NCI-H146 treated with DMSO at 0.1 percent for 48 hours (cell line): ENCODE results near the gene ADGRB3.
"Not testable (repeated sequence)": the region's sequence is repeated elsewhere in the genome, so short reads cannot be mapped to it uniquely, and the experiment has no call there.

ENCODE experiments used
- DNase-seq: peaks from one replicate; lab custom pipeline; 2025; ENCODE audit not compliant: unreplicated experiment; lab: John Stamatoyannopoulos, UW

Gene ADGRB3

GRCh38 chr6:68737061-68737460 lies 102.0 kb downstream of the ADGRB3 start:
- DNase-seq: no peak

- no peak for DNase-seq
Measured at GRCh38 chr6:68738039-68738438, 103.0 kb downstream of the ADGRB3 start.

GRCh38 chr6:68740828-68741500 lies 105.9 kb downstream of the ADGRB3 start:
- DNase-seq: no peak

DNA sequence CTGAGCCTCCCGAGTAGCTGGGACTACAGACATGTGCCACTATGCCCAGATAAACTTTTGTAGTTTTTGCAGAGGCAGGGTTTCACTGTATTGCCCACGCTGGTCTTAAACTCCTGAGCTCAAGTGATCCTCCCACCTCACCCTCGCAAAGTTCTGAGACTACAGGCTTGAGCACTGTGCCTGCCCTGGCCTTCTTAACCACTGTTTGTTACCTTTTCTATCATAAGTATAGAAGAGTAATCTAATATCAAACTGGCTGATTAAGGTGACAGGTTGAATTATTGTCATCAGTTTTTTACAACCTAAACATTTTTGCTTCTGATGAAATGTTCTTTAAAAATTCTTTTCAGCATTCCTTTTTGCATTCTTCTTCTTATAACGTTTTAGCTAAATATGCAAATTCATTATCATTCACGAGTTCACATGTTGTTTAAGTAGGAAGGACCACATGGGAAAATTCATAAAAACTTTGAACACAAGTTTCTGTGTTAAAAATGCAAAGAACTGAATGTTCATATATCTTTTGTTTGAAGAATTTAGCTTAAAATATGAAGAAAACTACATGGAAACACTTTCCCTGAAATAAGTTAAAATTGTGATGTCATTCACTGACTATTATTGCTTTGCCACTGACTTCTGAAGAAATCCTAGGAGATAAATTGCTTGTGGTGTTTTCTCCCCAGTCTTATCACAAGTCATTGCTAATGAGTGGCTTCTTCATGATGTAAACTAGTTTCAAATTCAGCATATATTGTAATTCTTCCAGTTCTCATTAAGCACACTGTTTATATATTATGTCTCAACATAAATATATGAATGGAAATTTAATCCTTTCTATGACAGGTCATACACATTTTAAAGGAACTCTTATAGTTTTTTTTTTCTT lies 106.7 kb downstream of the ADGRB3 start:
- DNase-seq: no peak

DNA sequence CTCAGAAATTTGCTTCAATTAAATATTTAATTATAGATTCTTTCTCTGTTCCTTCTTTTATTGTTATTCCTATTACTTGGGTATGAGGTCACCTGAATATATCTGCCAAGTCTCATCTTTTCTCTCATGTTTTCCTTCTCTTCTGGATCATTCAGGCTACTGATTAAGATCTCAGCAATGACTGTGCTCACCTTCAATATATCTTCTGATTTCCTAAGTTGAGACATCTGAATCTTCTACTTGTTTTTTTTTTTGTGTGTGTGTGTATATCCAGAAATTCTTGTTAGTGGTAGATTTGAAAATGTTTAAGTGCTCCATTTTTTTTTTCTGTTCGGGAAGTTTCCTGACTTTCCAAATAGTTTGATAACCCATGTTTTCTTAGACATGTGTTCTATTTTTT lies 108.0 kb downstream of the ADGRB3 start:
- no peak for DNase-seq

GRCh38 chr6:68744376-68744775 lies 109.3 kb downstream of the ADGRB3 start:
- DNase-seq: not testable (repeated sequence)

GRCh38 chr6:68746376-68746775 lies 111.3 kb downstream of the ADGRB3 start:
- no peak for DNase-seq

DNA sequence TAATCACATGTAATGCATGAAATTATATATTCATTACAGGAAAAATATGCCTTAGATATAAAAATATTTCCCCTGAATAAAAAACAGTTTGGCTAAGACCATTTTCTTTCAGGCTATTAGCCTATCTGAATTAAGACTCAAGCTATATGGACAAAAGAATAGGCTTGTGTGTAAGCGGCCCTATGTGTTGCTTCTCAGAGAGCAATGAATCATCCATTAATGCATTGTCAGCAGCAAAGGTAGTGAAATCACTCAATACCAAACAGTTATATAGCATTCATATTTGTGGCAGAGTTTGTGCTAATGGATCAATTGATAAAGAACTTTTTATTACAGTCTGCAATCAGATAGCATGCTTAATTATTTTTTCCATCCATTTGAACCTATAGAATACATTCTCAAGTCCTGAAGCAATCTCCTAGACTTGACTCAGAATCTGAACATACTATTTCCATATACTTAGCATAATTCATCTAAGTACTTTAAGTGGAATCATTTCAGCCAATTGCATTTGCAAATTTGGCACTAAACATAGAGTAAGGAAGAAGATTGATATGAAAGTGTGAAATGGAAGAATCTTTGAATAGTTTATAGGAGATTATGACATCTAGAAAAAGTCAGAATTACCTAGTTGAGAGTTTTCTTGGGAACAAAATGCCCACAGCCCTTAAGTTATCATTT lies 112.2 kb downstream of the ADGRB3 start:
- no peak for DNase-seq

DNA sequence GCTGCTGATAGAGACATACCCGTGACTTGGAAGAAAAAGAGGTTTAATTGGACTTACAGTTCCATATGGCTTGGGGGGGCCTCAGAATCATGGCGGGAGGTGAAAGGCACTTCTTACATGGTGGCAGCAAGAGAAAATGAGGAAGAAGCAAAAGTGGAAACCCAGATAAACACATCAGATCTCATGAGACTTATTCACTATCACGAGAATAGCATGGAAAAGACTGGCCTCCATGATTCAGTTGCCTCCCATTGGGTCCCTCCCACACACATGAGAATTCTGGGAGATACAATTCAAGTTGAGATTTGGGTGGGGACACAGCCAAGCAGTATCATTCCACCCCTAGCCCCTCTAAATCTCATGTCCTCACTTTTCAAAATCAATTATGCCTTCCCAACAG lies 112.8 kb downstream of the ADGRB3 start:
- DNase-seq: not testable (repeated sequence)

- no peak for DNase-seq
Measured at GRCh38 chr6:68754681-68755213, 119.7 kb downstream of the ADGRB3 start.

GRCh38 chr6:68756454-68757375 lies 121.6 kb downstream of the ADGRB3 start:
- DNase-seq: no peak

DNA sequence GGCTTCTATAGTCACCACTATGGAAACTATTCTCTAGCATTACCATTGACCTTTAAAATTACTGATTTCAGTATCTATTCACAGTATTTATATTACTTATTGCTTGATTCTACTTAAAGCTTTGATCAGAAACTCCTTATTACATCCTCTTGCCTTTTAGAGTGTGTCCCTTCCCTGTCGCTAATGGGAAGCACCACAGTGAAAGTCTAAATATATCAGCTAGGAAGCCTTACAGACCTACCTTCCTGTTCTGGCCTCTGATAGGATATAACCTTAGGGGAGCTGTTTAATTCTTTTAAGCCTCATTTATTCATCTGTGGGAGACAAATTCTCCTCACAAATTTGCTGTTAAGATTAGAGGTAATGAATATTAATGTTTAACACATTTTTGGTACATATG lies 122.7 kb downstream of the ADGRB3 start:
- no peak for DNase-seq

- DNase-seq: no peak
Measured at GRCh38 chr6:68758559-68758958, 123.5 kb downstream of the ADGRB3 start.

- DNase-seq: no peak
Measured at GRCh38 chr6:68760485-68760884, 125.4 kb downstream of the ADGRB3 start.

- no peak for DNase-seq
Measured at GRCh38 chr6:68760941-68761676, 126.0 kb downstream of the ADGRB3 start.

DNA sequence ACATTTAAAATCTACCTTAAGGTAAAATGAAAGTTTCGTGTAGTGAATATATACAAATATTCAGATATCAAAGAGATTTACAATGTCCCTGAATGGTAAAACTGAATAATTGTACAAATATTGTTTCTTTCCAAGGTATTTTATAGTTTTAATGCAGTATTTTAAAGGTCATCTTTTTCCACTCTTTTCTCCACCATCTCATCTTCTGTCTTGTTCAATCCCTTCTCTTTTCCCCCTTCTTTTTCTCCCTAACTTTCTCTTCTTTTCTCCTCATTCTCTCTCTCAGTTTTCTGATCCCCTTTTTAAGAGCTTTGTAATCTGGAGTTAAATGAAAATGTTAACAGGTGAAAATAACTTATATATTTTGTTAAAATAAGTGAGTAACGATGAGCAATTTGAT lies 126.9 kb downstream of the ADGRB3 start:
- no peak for DNase-seq

GRCh38 chr6:68771426-68771825 lies 136.3 kb downstream of the ADGRB3 start:
- no peak for DNase-seq

- DNase-seq: no peak
Measured at GRCh38 chr6:68774843-68775242, 139.8 kb downstream of the ADGRB3 start.

GRCh38 chr6:68776354-68776753 lies 141.3 kb downstream of the ADGRB3 start:
- DNase-seq: no peak

DNA sequence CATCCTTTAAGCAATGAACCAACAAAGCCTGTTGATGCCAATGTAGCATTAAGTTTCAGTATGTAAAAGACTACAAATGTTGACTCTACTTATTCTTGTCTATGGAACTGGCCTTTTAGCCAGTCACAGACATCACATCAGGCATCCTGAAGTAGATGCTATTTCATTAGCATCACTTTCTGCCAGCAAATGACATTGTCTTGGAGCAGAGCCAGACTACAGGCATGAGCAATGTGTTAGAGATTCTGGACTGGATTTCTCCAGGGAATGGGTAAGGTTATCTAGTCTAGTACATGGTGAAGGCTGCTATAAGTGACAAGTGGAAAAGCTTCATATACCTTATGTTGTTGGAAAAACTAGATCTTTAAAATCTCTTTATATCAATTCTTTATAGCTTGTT lies 142.9 kb downstream of the ADGRB3 start:
- no peak for DNase-seq
